ENCODE measurements around the gene NPIPB2. TPM values are rescaled to one million over a fixed set of nuclear protein-coding genes. Genes with fewer than 3 reads are reported as not detected.

Gene NPIPB2
- total RNA-seq, 1 donor from 2014 or later, result 4.9 TPM

DNA sequence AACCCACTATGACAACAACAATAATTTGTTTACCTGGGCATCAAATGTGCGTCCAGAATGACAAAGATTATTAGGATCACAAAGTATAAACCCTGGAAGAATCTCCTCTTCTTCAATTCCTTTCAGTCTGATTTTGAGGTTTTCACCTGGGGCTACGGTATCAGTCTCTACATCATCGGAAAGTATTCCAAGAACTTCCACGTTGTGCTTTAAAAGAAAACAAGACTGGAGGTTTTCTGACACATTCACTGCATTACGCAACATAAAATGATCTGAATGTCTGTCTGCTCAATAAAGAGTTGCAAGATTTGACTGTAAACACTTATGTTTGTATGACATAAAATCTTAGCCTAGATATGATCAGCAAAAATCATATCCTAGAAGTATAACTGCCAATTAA lies 64.5 kb downstream of the NPIPB2 start:
- Histone ChIP-seq H3K4me3 (ENCODE audit: low read depth, low read length) (no peak overlapping the region), H3K36me3 (ENCODE audit: control insufficient read depth, insufficient read depth, low read length) (peaks cover 2% of the 10 kb centered on the region), H3K27me3 (ENCODE audit: control insufficient read depth, insufficient read depth, low read length) (no peaks in the 10 kb centered on the region)
- DNase-seq (ENCODE audit: low read depth), result no peak
- TF ChIP-seq CTCF (IDR thresholded peaks at IDR 0.05; ENCODE audit: insufficient read depth, low read length, poor library complexity, severe bottlenecking), result no peak

Other genes starting within 250 kb of the NPIPB2 start
- 35.1 and 36.1 TPM in 2 replicates for gene TXNDC11, start 199.2 kb downstream of the NPIPB2 start, total RNA-seq
- gene ZC3H7A, start 144.8 kb downstream of the NPIPB2 start, total RNA-seq, result 50.1 and 52.6 TPM in 2 replicates
- gene RSL1D1, start 90.5 kb downstream of the NPIPB2 start, total RNA-seq, result 194 and 240 TPM in 2 replicates
- 87.2 and 93.7 TPM in 2 replicates for gene GSPT1, start 26.1 kb downstream of the NPIPB2 start, total RNA-seq
- not detected in 2 replicates for gene TNFRSF17, start 23.2 kb upstream of the NPIPB2 start, total RNA-seq
- 13.3 and 15.7 TPM in 2 replicates for gene SNX29, start 34.7 kb upstream of the NPIPB2 start, total RNA-seq

Measured in kidney epithelial cell (primary cell).